Smooth muscle cell (in vitro differentiated cells): ENCODE data around the gene C10orf62. TPM values are rescaled to one million over a fixed set of nuclear protein-coding genes. Genes with fewer than 3 reads are reported as not detected.
"Not testable (repeated sequence)": the region's sequence is repeated elsewhere in the genome, so short reads cannot be mapped to it uniquely, and the experiment has no call there.

Experiments
- DNase-seq: peaks from one replicate; lab custom pipeline; 2025; ENCODE audit not compliant: unreplicated experiment; lab: John Stamatoyannopoulos, UW
- H2AFZ ChIP-seq: fragments of 200-600 bp; sonication (generic); 2 replicates; pipeline ENCODE4 v1.6.0; 2016; ENCODE audit warnings: antibody characterized with exemption, low read depth, mild to moderate bottlenecking
- H3F3A ChIP-seq: fragments of 200-600 bp; sonication (generic); 2 replicates; pipeline ENCODE4 v1.6.0; 2017; ENCODE audit warnings: antibody characterized with exemption, low read depth
- H3K27ac ChIP-seq: fragments of 200-600 bp; sonication (generic); 2 replicates; pipeline ENCODE4 v1.5.1; 2016; ENCODE audit warnings: low read depth, mild to moderate bottlenecking
- H3K27me3 ChIP-seq: fragments of 200-600 bp; sonication (generic); 2 replicates; pipeline ENCODE4 v1.6.1; 2016; ENCODE audit warnings: low read depth, mild to moderate bottlenecking
- H3K36me3 ChIP-seq: fragments of 200-600 bp; sonication (generic); 2 replicates; pipeline ENCODE4 v1.5.1; 2016; ENCODE audit warnings: low read depth
- H3K4me1 ChIP-seq: fragments of 200-600 bp; sonication (generic); 2 replicates; pipeline ENCODE4 v1.5.1; 2016; ENCODE audit warnings: low read depth
- H3K4me2 ChIP-seq: fragments of 200-600 bp; sonication (generic); 2 replicates; pipeline ENCODE4 v1.6.0; 2016; ENCODE audit warnings: mild to moderate bottlenecking
- H3K4me3 ChIP-seq: fragments of 200-600 bp; sonication (generic); 2 replicates; pipeline ENCODE4 v1.5.1; 2016; ENCODE audit warnings: mild to moderate bottlenecking
- H3K79me2 ChIP-seq: fragments of 200-600 bp; sonication (generic); 2 replicates; pipeline ENCODE4 v1.6.0; 2016; ENCODE audit warnings: low read depth, mild to moderate bottlenecking
- H3K9ac ChIP-seq: fragments of 200-600 bp; sonication (generic); 2 replicates; pipeline ENCODE4 v1.6.0; 2016; ENCODE audit warnings: low read depth
- H3K9me3 ChIP-seq: fragments of 200-600 bp; sonication (generic); replicated peaks from 2 replicates; pipeline ENCODE4 v1.5.1; 2016; ENCODE audit warnings: low read depth
- H4K20me1 ChIP-seq: fragments of 200-600 bp; sonication (generic); 2 replicates; pipeline ENCODE4 v1.6.0; 2016; ENCODE audit warnings: low read depth
- WGBS: methylation state at CpG from one replicate; pipeline ENCODE4 v1.1.7; 2016; ENCODE audit warnings: low lambda C conversion rate; 5-methylcytosine and 5-hydroxymethylcytosine counted together
- polyA plus RNA-seq: library from polyadenylated mRNA; unstranded; fragments of >200 nt; fragmentation: Nextera tagmentation; extraction: Ambion mirVana; gene quantifications from 2 replicates; pipeline ENCODE4 v1.2.1, GENCODE V29; 2016
- total RNA-seq: library from RNA; depleted of rRNA; stranded (reverse); fragments of >200 nt; gene quantifications from 2 replicates; pipeline ENCODE4 v1.2.3, GENCODE V29; 2014
- TF ChIP-seq, protein P1 (sequence below): fragments of 200-600 bp; sonication (generic); IDR thresholded peaks from 2 replicates; pipeline ENCODE4 v1.5.1; 2017; ENCODE audit warnings: borderline replicate concordance, mild to moderate bottlenecking, antibody characterized with exemption; ENCODE audit not compliant: insufficient read depth, poor library complexity, severe bottlenecking

The C10orf62 gene
- total and polyA plus RNA-seq, 2 experiments from 2014 or later = not detected

DNA sequence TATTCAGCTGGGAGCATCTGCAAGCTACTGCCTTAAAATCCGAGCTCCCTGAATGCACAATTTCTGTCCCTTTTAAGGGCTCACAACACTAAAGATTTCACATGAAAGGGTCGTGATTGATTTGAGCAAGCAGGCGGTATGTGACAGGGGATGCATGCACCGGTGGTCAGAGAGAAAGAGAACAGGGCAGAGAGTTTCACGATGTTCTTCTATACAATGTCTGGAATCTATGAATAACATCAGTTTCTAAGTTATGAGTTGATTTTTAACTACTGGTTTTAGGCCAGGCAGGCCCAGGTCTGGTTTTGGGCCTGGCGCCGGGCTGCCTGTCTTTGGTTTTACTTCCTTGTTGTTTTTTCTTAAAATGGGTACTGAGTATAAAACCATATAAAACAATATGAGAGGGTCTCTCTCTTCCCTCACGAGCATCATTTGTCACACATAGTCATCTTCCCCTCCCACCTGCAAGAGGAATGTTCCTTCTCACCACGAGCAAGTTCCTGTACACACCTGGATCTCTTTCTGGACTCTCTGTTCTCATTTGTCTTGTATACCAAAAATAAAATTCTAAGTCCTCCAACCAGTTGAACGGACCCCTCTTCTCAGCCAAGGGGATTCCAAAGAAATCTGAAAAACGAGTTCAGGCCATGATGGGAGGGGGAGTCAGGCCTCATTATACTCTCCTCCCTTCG lies 28.0 kb upstream of the C10orf62 start:
- not testable (repeated sequence) for H3K4me1 ChIP-seq, H3K4me3 ChIP-seq, H3K27me3 ChIP-seq, H3K9me3 ChIP-seq, DNase-seq, H3K36me3 ChIP-seq, H2AFZ ChIP-seq, H3K9ac ChIP-seq, H3F3A ChIP-seq
- H4K20me1 ChIP-seq = peaks cover 18% of the 10 kb centered on the region
- peaks cover 33% of the 10 kb centered on the region for H3K79me2 ChIP-seq
- H3K27ac ChIP-seq = peak overlapping the region; percentile 38
- 96% methylated on average over 12 of the region's 12 CpGs for WGBS
- peak overlapping the region; percentile 48 for H3K4me2 ChIP-seq

DNA sequence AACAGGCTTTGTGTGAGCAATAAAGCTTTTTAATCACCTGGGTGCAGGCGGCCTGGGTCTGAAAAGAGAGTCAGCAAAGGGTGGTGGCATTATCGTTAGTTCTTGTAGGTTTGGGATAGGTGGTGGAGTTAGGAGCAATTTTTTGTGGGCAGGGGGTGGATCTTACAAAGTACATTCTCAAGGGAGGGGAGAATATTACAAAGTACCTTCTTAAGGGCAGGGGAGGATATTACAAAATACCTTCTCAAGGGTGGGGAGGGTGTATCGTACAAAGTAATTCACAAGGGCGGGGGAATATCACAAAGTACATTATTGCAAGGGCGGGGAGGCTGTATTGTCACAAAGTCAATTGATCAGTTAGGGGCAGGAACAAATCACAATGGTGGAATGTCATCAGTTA lies 27.2 kb upstream of the C10orf62 start:
- H3K9me3 ChIP-seq, H3K27ac ChIP-seq, H3K36me3 ChIP-seq, H3F3A ChIP-seq, H3K4me1 ChIP-seq, H3K9ac ChIP-seq, H3K4me2 ChIP-seq, H2AFZ ChIP-seq, DNase-seq, H3K27me3 ChIP-seq, H3K4me3 ChIP-seq: not testable (repeated sequence)
- peaks cover 38% of the 10 kb centered on the region for H3K79me2 ChIP-seq
- WGBS = over 99% methylated on average over 5 of the region's 5 CpGs
- H4K20me1 ChIP-seq = peaks cover 23% of the 10 kb centered on the region

DNA sequence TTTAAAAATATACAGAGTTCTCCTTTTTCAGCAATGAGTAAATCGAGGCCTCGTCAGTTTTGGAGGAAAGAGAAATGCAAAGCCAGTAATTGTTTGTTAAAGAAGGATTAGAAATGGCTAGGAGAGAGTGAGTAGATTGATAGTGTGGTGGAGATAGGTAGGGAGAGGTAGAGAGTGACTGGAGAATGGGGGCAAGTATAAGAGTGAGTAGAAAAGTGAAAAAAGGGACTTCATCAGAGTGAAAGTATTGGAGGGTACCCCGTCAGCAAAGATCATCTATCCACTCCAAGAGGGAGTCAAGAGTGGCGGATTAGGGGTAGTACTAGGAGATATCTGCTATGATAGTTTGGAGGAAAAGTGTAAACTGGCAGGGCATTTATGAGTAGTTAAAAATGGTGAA lies 26.2 kb upstream of the C10orf62 start:
- Histone ChIP-seq H3K79me2 (peaks cover 38% of the 10 kb centered on the region), H2AFZ (no peak overlapping the region), H3K4me1 (no peaks in the 10 kb centered on the region), H3K27me3 (no peaks in the 10 kb centered on the region), H3K9me3 (no peaks in the 10 kb centered on the region), H3K9ac (no peak overlapping the region), H4K20me1 (peaks cover 23% of the 10 kb centered on the region), H3K27ac (no peak overlapping the region), H3F3A (no peaks in the 10 kb centered on the region), H3K4me3 (no peak overlapping the region), H3K4me2 (no peak overlapping the region), H3K36me3 (no peaks in the 10 kb centered on the region)
- no peak for DNase-seq
- TF ChIP-seq, protein P1, sequence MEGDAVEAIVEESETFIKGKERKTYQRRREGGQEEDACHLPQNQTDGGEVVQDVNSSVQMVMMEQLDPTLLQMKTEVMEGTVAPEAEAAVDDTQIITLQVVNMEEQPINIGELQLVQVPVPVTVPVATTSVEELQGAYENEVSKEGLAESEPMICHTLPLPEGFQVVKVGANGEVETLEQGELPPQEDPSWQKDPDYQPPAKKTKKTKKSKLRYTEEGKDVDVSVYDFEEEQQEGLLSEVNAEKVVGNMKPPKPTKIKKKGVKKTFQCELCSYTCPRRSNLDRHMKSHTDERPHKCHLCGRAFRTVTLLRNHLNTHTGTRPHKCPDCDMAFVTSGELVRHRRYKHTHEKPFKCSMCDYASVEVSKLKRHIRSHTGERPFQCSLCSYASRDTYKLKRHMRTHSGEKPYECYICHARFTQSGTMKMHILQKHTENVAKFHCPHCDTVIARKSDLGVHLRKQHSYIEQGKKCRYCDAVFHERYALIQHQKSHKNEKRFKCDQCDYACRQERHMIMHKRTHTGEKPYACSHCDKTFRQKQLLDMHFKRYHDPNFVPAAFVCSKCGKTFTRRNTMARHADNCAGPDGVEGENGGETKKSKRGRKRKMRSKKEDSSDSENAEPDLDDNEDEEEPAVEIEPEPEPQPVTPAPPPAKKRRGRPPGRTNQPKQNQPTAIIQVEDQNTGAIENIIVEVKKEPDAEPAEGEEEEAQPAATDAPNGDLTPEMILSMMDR = no peak
- WGBS = 98% methylated on average over 4 of the region's 4 CpGs

DNA sequence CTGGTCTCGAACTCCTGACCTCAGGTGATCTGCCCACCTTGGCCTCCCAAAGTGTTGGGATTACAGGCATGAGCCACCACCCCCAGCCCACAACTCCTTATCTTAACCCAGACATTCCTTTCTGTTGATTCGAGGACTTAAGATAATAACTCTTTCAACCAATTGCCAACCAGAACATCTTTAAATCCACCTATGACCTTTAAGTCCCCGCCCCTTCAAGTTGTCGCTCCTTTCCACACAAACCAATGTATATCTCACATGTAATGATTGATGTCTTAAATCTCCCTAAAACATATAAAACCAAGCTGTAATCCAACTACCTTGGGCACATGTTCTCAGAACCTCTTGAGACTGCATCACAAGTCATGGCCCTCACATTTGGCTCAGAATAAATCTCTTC lies 24.7 kb upstream of the C10orf62 start:
- WGBS = 88% methylated on average over 4 of the region's 4 CpGs
- no peak overlapping the region for H3K27ac ChIP-seq
- H3K9ac ChIP-seq = no peak overlapping the region
- H3K4me1 ChIP-seq = no peaks in the 10 kb centered on the region
- no peaks in the 10 kb centered on the region for H3F3A ChIP-seq
- no peaks in the 10 kb centered on the region for H3K9me3 ChIP-seq
- H3K79me2 ChIP-seq = peaks cover 31% of the 10 kb centered on the region
- H3K4me3 ChIP-seq = no peak overlapping the region
- no peaks in the 10 kb centered on the region for H3K36me3 ChIP-seq
- peaks cover 23% of the 10 kb centered on the region for H4K20me1 ChIP-seq
- TF ChIP-seq, protein P1 = no peak
- DNase-seq = no peak
- H2AFZ ChIP-seq = no peak overlapping the region
- H3K4me2 ChIP-seq = no peak overlapping the region
- no peaks in the 10 kb centered on the region for H3K27me3 ChIP-seq
